Measurements from ENCODE around the gene STX19.

GRCh38 chr3:94026623-94027022, 1.8 kb downstream of the STX19 start:
- TF ChIP-seq CTCF (IDR thresholded peaks at IDR 0.05; ENCODE audit: low read length), result no peak
- TF ChIP-seq EZH2phosphoT487 (IDR thresholded peaks at IDR 0.05; ENCODE audit: low read length), result no peak

Data from MM.1S (cell line).